Endothelial cell of umbilical vein (primary cell): Measurements from ENCODE around the gene EIF3I. TPM values are rescaled to one million over a fixed set of nuclear protein-coding genes. Genes with fewer than 3 reads are reported as not detected.
A peak's percentile ranks its signal among the peaks of the same experiment; 100 is the strongest.

ENCODE experiments used
- BruUV-seq: library from RNA; stranded (reverse); fragments of 400-500 nt; replicated peaks from 2 replicates; lab custom pipeline; 2021; lab: Mats Ljungman, UMichigan
- CTCF ChIA-PET: fragments of 300-600, 350-600 bp; sonication (Branson Sonifier 250); formaldehyde crosslinking; loops from one replicate; lab custom pipeline; 2021; ENCODE audit warnings: antibody characterized with exemption, inconsistent platforms; lab: Charles Lee
- POLR2A ChIA-PET: fragments of 300-600, 350-600 bp; sonication (Branson Sonifier 250); formaldehyde crosslinking; loops from one replicate; lab custom pipeline; 2021; ENCODE audit warnings: antibody characterized with exemption, inconsistent platforms; lab: Charles Lee
- DNase-seq: peaks from one replicate; pipeline ENCODE4 v3.0.0-alpha.2; 2011; ENCODE audit warnings: low read depth, low spot score
- FAIRE-seq: peaks from 2 replicates; lab custom pipeline; 2011; peaks lifted over from hg19 to GRCh38; lab: Jason Lieb, UNC
- H2AFZ ChIP-seq: 2 replicates; pipeline ENCODE4 v1.6.0; 2012; ENCODE audit warnings: low read depth, low read length, control low read depth, inconsistent platforms
- H3K27ac ChIP-seq: 2 replicates; pipeline ENCODE4 v1.5.1; 2011; ENCODE audit warnings: low read depth, mild to moderate bottlenecking, control low read depth, low read length, moderate library complexity; ENCODE audit not compliant: insufficient read depth
- H3K27me3 ChIP-seq, 2 experiments: 2 replicates each; pipeline versions ENCODE4 v1.6.0 to v1.6.1; 2011; ENCODE audit warnings: low read length in 2 of 2, mixed read lengths in 1 of 2; ENCODE audit not compliant: control insufficient read depth in 2 of 2, insufficient read depth in 2 of 2
- H3K36me3 ChIP-seq, 2 experiments: 2 replicates in 1 of 2; 3 replicates in 1 of 2; pipeline ENCODE4 v1.5.1; 2011; ENCODE audit warnings: low read length in 2 of 2, mild to moderate bottlenecking in 1 of 2, moderate library complexity in 1 of 2; ENCODE audit not compliant: control insufficient read depth in 2 of 2, insufficient read depth in 2 of 2; ENCODE audit errors: extremely low read depth in 1 of 2
- H3K4me1 ChIP-seq: 3 replicates; pipeline ENCODE4 v1.5.1; 2011; ENCODE audit warnings: mild to moderate bottlenecking, low read length; ENCODE audit not compliant: control insufficient read depth, insufficient read depth; ENCODE audit errors: extremely low read depth
- H3K4me2 ChIP-seq: 2 replicates; pipeline ENCODE4 v1.6.1; 2011; ENCODE audit warnings: low read length, control low read depth, mixed read lengths; ENCODE audit not compliant: insufficient read depth
- H3K4me3 ChIP-seq, 3 experiments: fragments of 200-600 bp in 1 of 3; sonication (generic), shearing (Covaris generic) in 1 of 3; replicated peaks in 1 of 3; 2 replicates each; pipeline ENCODE4 v1.5.1; 2011 to 2016; ENCODE audit warnings: control low read depth in 3 of 3, low read length in 3 of 3, mild to moderate bottlenecking in 2 of 3, inconsistent platforms in 1 of 3, low read depth in 1 of 3, moderate library complexity in 1 of 3; ENCODE audit not compliant: insufficient read depth in 1 of 3
- H3K79me2 ChIP-seq: 2 replicates; pipeline ENCODE4 v1.6.0; 2012; ENCODE audit warnings: low read length, inconsistent platforms; ENCODE audit not compliant: control insufficient read depth, insufficient read depth
- H3K9ac ChIP-seq: replicated peaks from 2 replicates; pipeline ENCODE3; 2011; ENCODE audit warnings: low read length, control low read depth; ENCODE audit not compliant: insufficient read depth; ENCODE audit errors: extremely low read depth
- H3K9me1 ChIP-seq: replicated peaks from 3 replicates; pipeline ENCODE4 v1.6.0; 2011; ENCODE audit warnings: mild to moderate bottlenecking, low read length; ENCODE audit not compliant: control insufficient read depth, insufficient read depth; ENCODE audit errors: extremely low read depth
- H3K9me3 ChIP-seq: replicated peaks from 2 replicates; pipeline ENCODE4 v1.5.1; 2012; ENCODE audit warnings: low read length, inconsistent platforms; ENCODE audit not compliant: control insufficient read depth, insufficient read depth
- H4K20me1 ChIP-seq: replicated peaks from 2 replicates; pipeline ENCODE3; 2011; ENCODE audit warnings: mild to moderate bottlenecking, low read length; ENCODE audit not compliant: control insufficient read depth, insufficient read depth; ENCODE audit errors: extremely low read depth
- CTCF ChIP-seq, 2 donors: IDR thresholded peaks; 1 replicate in 1 of 2; 2 replicates in 1 of 2; pipeline ENCODE4 v1.5.1; 2011; ENCODE audit warnings: low read length in 2 of 2, mild to moderate bottlenecking in 2 of 2, moderate library complexity in 2 of 2, control low read depth in 1 of 2, inconsistent platforms in 1 of 2, low read depth in 1 of 2; ENCODE audit not compliant: insufficient read depth in 1 of 2; ENCODE audit errors: extremely low read depth in 1 of 2
- EZH2 ChIP-seq: IDR thresholded peaks from 2 replicates; pipeline ENCODE4 v1.6.1; 2012; ENCODE audit warnings: borderline replicate concordance, low read depth, mild to moderate bottlenecking, moderate library complexity, low read length, inconsistent platforms; ENCODE audit not compliant: severe bottlenecking
- FOS ChIP-seq: IDR thresholded peaks from 2 replicates; pipeline ENCODE4 v1.6.1; 2011; ENCODE audit warnings: mild to moderate bottlenecking, low read length, moderate library complexity, borderline replicate concordance; ENCODE audit not compliant: insufficient read depth
- GATA2 ChIP-seq: IDR thresholded peaks from 2 replicates; pipeline ENCODE4 v1.7.0; 2011; ENCODE audit warnings: low read depth, mild to moderate bottlenecking, moderate library complexity, mixed read lengths, low read length; ENCODE audit not compliant: insufficient read length, insufficient read depth
- JUN ChIP-seq: IDR thresholded peaks from 2 replicates; pipeline ENCODE4 v1.6.1; 2011; ENCODE audit warnings: borderline replicate concordance, low read depth; ENCODE audit not compliant: insufficient read length, insufficient read depth
- MAX ChIP-seq: IDR thresholded peaks from 2 replicates; pipeline ENCODE4 v1.6.1; 2011; ENCODE audit not compliant: insufficient read depth, insufficient read length
- MYC ChIP-seq: IDR thresholded peaks from one replicate; pipeline ENCODE4 v1.6.1; 2011; ENCODE audit warnings: mild to moderate bottlenecking, low read depth, low read length
- POLR2A ChIP-seq: IDR thresholded peaks from 2 replicates; pipeline ENCODE4 v1.6.1; 2012; ENCODE audit warnings: low read depth, mild to moderate bottlenecking, control low read depth, low read length
- POLR2AphosphoS5 ChIP-seq: IDR thresholded peaks from 2 replicates; pipeline ENCODE4 v1.6.1; 2012; ENCODE audit warnings: low read depth, mild to moderate bottlenecking, control low read depth, low read length, moderate library complexity; ENCODE audit not compliant: insufficient read depth
- dilution Hi-C: fragments of 300-500 bp; cut with MboI; formaldehyde crosslinking; loops from one replicate; pipeline ENCODE4 v1.15.0; 2019; ENCODE audit warnings: low sequenced_read_pairs; ENCODE audit not compliant: extremely low pct_ligation_motif_present
- intact Hi-C: fragments of 100-400 bp; cut with micrococcal nuclease; formaldehyde crosslinking; loops from one replicate; pipeline ENCODE4 v1.10.0; 2022
- polyA plus RNA-seq, 4 experiments: library from polyadenylated mRNA; depleted of rRNA in 3 of 4; stranded (reverse) in 3 of 4; unstranded in 1 of 4; fragments of >200 nt; gene quantifications; 2 replicates each; pipeline versions ENCODE4 v1.2.1 to v1.2.3, GENCODE V29; 2011 to 2012; ENCODE audit warnings: missing spikeins in 1 of 4
- total RNA-seq: library from RNA; stranded (reverse); gene quantifications from 2 replicates; pipeline ENCODE4 v1.2.3, GENCODE V29; 2021

Gene EIF3I
- total and polyA plus RNA-seq, 2 donors (not counting 3 experiments of a cell fraction or from before 2014, with no cell fraction given) = 186 to 331 TPM

- Histone ChIP-seq H3K9ac (no peak overlapping the region), H3K36me3 (no peaks in the 10 kb centered on the region), H3K4me3 (no peak overlapping the region), H3K27me3 (peaks cover 16 to 24% of the 10 kb centered on the region in 2 experiments), H3K27ac (no peak overlapping the region), H4K20me1 (no peaks in the 10 kb centered on the region), H3K79me2 (no peaks in the 10 kb centered on the region), H2AFZ (peak overlapping the region; percentile 38), H3K9me1 (no peaks in the 10 kb centered on the region), H3K4me2 (no peak overlapping the region), H3K4me1 (peaks cover 8% of the 10 kb centered on the region), H3K9me3 (no peaks in the 10 kb centered on the region)
- DNase-seq = no peak
- dilution Hi-C loops = no loop called here
- ChIA-PET CTCF (no interaction called here), POLR2A (no interaction called here)
- TF ChIP-seq GATA2 = no peak
- no peak for TF ChIP-seq FOS
- no peak for TF ChIP-seq MYC
- TF ChIP-seq EZH2 = no peak
- no peak for TF ChIP-seq JUN
- no peak for TF ChIP-seq POLR2AphosphoS5
- BruUV-seq = no TSS peak
- intact Hi-C loops = no loop called here
- FAIRE-seq = no peak
Observed at GRCh38 chr1:32275424-32275823, 53.2 kb downstream of the EIF3I start.

- CTCF ChIA-PET = no interaction called here
Observed at GRCh38 chr1:32276032-32276782, 54.0 kb downstream of the EIF3I start.

More at GRCh38 chr1:32276032-32276782, 54.0 kb downstream of the EIF3I start:
- DNase-seq (no peak), FAIRE-seq (no peak)
- Histone ChIP-seq H3K79me2 (no peaks in the 10 kb centered on the region), H2AFZ (no peak overlapping the region), H3K9me3 (no peaks in the 10 kb centered on the region), H3K4me3 (no peak overlapping the region), H3K27me3 (peaks cover 16 to 24% of the 10 kb centered on the region in 2 experiments), H3K36me3 (no peaks in the 10 kb centered on the region), H3K9ac (no peak overlapping the region), H3K27ac (no peak overlapping the region), H3K4me1 (peaks cover 8% of the 10 kb centered on the region), H4K20me1 (no peaks in the 10 kb centered on the region), H3K4me2 (no peak overlapping the region), H3K9me1 (no peaks in the 10 kb centered on the region)
- BruUV-seq = no TSS peak
- intact Hi-C loops = no loop called here
- no peak for TF ChIP-seq MYC
- no peak for TF ChIP-seq GATA2
- TF ChIP-seq EZH2 = no peak
- no peak for TF ChIP-seq CTCF (IDR thresholded peaks at IDR 0.05; ENCODE audit: extremely low read depth in 1 of 2, insufficient read depth in 1 of 2, low read depth in 1 of 2, low read length in 2 of 2)
- no peak for TF ChIP-seq POLR2AphosphoS5
- TF ChIP-seq POLR2A = no peak
- TF ChIP-seq FOS = no peak
- no peak for TF ChIP-seq MAX
- no peak for TF ChIP-seq JUN
- POLR2A ChIA-PET = no interaction called here
- dilution Hi-C loops = no loop called here
